Endodermal cell (in vitro differentiated cells): Measurements from ENCODE around the gene SLC39A3. TPM values are rescaled to one million over a fixed set of nuclear protein-coding genes. Genes with fewer than 3 reads are reported as not detected.

Experiments
- DNase-seq: peaks from one replicate; pipeline ENCODE4 v3.0.0-alpha.2; 2017
- H3K27ac ChIP-seq: 2 replicates; pipeline ENCODE4 v1.5.1; 2013; ENCODE audit warnings: mild to moderate bottlenecking, low read depth, low read length, moderate library complexity
- H3K27me3 ChIP-seq: 2 replicates; pipeline ENCODE4 v1.6.1; 2013; ENCODE audit warnings: mild to moderate bottlenecking, low read length, moderate library complexity; ENCODE audit not compliant: insufficient read depth, control insufficient read depth, poor library complexity, severe bottlenecking
- H3K36me3 ChIP-seq: 2 replicates; pipeline ENCODE4 v1.7.0; 2013; ENCODE audit warnings: mild to moderate bottlenecking, low read length, moderate library complexity; ENCODE audit not compliant: control insufficient read depth, insufficient read depth
- H3K4me1 ChIP-seq: one replicate; pipeline ENCODE4 v1.7.0; 2013; ENCODE audit warnings: low read length; ENCODE audit not compliant: control insufficient read depth, insufficient read depth
- H3K4me3 ChIP-seq: 2 replicates; pipeline ENCODE4 v1.5.1; 2013; ENCODE audit warnings: mild to moderate bottlenecking, low read length, moderate library complexity
- H3K9ac ChIP-seq: 2 replicates; pipeline ENCODE4 v1.6.1; 2013; ENCODE audit warnings: mild to moderate bottlenecking, low read length, moderate library complexity; ENCODE audit not compliant: poor library complexity, severe bottlenecking; ENCODE audit errors: extremely low read depth
- H3K9me3 ChIP-seq: 2 replicates; pipeline ENCODE4 v1.6.1; 2013; ENCODE audit warnings: mild to moderate bottlenecking, low read length, moderate library complexity; ENCODE audit not compliant: control insufficient read depth
- H3K27ac Mint-ChIP-seq: 2 replicates; pipeline ENCODE4 v1.8.0; 2020; ENCODE audit warnings: mixed read lengths
- H3K27me3 Mint-ChIP-seq: 2 replicates; pipeline ENCODE4 v1.8.0; 2021; ENCODE audit warnings: mild to moderate bottlenecking, mixed read lengths; ENCODE audit not compliant: insufficient read depth
- H3K36me3 Mint-ChIP-seq: 2 replicates; pipeline ENCODE4 v1.8.0; 2020; ENCODE audit warnings: low read depth, mixed read lengths
- H3K4me1 Mint-ChIP-seq: 2 replicates; pipeline ENCODE4 v1.8.0; 2020; ENCODE audit warnings: mixed read lengths
- H3K4me3 Mint-ChIP-seq: 2 replicates; pipeline ENCODE4 v1.8.0; 2020; ENCODE audit warnings: mild to moderate bottlenecking, moderate library complexity, mixed read lengths
- H3K9me3 Mint-ChIP-seq: 2 replicates; pipeline ENCODE4 v1.8.0; 2020; ENCODE audit warnings: mild to moderate bottlenecking, mixed read lengths
- WGBS, 2 experiments: methylation state at CpG; one replicate each; pipeline versions ENCODE4 v1.1.5 to v1.1.7; 2013; ENCODE audit warnings: missing lambda C conversion rate in 2 of 2, mixed read lengths in 1 of 2; ENCODE audit not compliant: insufficient coverage in 1 of 2, insufficient read length in 1 of 2; 5-methylcytosine and 5-hydroxymethylcytosine counted together
- total RNA-seq, 2 donors: library from RNA; stranded (reverse); fragmentation: NEBNext Ultra II Directional in 1 of 2; extraction: Animal tissue kit (Norgen Biotek cat#: 25700) in 1 of 2; gene quantifications; 2 replicates in 1 of 2; 3 replicates in 1 of 2; pipeline ENCODE4 v1.2.1, GENCODE V29; 2021
- TF ChIP-seq, protein P1 (sequence below): fragments of 200-600 bp; sonication (generic); conservative IDR thresholded peaks from 2 replicates; pipeline ENCODE4 v1.5.0; 2021; ENCODE audit warnings: antibody characterized with exemption, mild to moderate bottlenecking

SLC39A3 gene
- total RNA-seq, 2 donors from 2014 or later: 25.3 to 28.6 TPM

DNA sequence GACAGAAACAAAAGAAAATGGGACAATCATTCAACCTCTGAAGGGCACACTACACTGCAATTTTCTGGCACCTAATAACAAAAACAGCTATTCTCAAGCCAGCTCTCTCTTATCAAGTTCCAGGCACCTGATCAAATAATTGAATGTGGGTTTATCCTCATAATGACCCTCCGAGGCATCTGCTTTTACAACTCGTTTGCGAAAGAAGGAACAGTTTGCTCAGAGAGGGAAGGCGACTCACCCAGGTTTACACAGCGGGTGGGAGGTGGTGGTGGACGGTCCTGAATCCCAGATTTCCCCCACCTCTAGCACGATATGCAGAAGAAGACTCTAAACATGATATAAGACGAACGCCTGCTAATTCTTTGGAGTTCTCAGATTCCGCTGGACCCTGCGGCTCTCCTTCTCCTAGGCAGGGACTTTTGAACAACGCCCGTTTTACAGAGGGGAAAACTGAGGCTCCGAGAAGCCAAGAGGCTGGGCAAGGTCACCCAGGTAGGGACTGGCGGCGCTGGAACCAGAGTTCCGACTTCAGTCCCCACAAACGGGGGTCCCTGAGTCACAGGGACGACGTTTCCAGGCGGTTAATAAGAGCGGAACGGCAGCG, 42.6 kb upstream of the SLC39A3 start:
- no peaks in the 10 kb centered on the region for H3K27me3 ChIP-seq
- H3K36me3 Mint-ChIP-seq: peaks cover 14% of the 10 kb centered on the region
- H3K4me1 Mint-ChIP-seq: peaks cover 14% of the 10 kb centered on the region
- H3K36me3 ChIP-seq: peaks cover 26% of the 10 kb centered on the region
- H3K27ac Mint-ChIP-seq: peak overlapping the region; percentile 90
- H3K27me3 Mint-ChIP-seq: no peaks in the 10 kb centered on the region
- peak overlapping the region; percentile 88 for H3K4me3 Mint-ChIP-seq
- TF ChIP-seq, protein P1, sequence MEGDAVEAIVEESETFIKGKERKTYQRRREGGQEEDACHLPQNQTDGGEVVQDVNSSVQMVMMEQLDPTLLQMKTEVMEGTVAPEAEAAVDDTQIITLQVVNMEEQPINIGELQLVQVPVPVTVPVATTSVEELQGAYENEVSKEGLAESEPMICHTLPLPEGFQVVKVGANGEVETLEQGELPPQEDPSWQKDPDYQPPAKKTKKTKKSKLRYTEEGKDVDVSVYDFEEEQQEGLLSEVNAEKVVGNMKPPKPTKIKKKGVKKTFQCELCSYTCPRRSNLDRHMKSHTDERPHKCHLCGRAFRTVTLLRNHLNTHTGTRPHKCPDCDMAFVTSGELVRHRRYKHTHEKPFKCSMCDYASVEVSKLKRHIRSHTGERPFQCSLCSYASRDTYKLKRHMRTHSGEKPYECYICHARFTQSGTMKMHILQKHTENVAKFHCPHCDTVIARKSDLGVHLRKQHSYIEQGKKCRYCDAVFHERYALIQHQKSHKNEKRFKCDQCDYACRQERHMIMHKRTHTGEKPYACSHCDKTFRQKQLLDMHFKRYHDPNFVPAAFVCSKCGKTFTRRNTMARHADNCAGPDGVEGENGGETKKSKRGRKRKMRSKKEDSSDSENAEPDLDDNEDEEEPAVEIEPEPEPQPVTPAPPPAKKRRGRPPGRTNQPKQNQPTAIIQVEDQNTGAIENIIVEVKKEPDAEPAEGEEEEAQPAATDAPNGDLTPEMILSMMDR: no peak
- 2% methylated on average over 20 to 24 of the region's 24 CpGs for WGBS, 2 experiments
- peaks cover 4% of the 10 kb centered on the region for H3K9me3 Mint-ChIP-seq
- no peak for DNase-seq
- peak overlapping the region; percentile 92 for H3K9ac ChIP-seq
- H3K9me3 ChIP-seq: no peaks in the 10 kb centered on the region
- H3K4me1 ChIP-seq: no peaks in the 10 kb centered on the region
- H3K27ac ChIP-seq: no peak overlapping the region
- H3K4me3 ChIP-seq: peak overlapping the region; percentile 81

DNA sequence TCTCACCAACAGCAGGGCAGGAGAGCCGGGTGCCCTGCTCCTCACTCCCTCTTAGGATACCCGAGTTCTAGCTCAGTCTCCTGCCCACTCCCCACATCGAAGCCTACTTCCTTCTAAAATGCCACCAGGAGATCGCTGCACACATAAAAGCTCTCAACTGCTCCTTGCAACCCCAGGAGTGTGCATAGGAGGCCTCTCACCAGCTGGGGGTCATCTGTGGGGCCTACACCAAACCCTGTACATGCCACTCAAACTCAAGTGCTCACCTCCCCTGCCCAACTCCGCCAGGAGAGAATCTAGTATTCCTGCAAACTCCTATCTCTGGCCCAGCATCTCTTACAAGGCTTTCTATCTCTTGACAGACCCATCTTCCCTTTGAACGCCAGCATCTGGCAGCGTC, 40.5 kb upstream of the SLC39A3 start:
- Mint-ChIP-seq H3K27ac (peak overlapping the region; percentile 28), H3K4me3 (no peak overlapping the region), H3K9me3 (peaks cover 4% of the 10 kb centered on the region), H3K36me3 (peaks cover 31% of the 10 kb centered on the region), H3K4me1 (peaks cover 14% of the 10 kb centered on the region), H3K27me3 (no peaks in the 10 kb centered on the region)
- no peak overlapping the region for H3K27ac ChIP-seq
- WGBS, 2 experiments: 91 to 93% methylated on average over 7 of the region's 7 CpGs
- H3K4me1 ChIP-seq: no peaks in the 10 kb centered on the region
- H3K4me3 ChIP-seq: no peak overlapping the region
- peaks cover 34% of the 10 kb centered on the region for H3K36me3 ChIP-seq
- H3K9ac ChIP-seq: no peak overlapping the region
- no peaks in the 10 kb centered on the region for H3K9me3 ChIP-seq
- H3K27me3 ChIP-seq: no peaks in the 10 kb centered on the region
- TF ChIP-seq, protein P1: no peak
- no peak for DNase-seq

DNA sequence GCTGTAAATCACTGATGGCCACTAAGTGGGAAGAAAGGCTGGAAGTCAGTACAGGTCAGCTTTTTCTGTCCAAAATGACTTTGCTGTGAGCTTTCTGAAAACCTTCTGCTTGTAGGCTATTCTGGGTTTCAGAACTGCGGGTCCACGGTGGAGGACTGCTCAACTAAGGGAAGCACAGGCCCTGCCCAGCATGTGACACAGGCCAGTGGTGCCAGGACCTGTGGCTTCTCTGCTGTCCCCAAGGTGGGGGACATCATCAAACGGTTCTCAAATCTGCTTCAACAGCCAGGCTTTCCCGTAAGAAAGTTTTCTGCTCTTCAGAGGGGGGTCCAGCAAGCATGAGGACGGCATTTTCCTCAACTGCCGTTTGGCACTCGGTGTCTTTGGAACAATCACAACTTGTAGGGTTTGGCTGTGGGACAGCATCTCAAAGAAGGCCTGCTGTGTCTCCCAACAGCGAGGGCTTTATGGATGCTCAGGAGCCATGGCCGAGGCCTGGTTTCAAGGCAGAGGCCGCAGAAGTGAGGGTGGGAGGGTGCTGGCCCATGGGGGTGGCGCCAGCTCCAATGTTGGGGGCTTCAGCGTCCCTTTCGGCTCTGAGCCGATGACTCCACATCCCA, 39.4 kb upstream of the SLC39A3 start:
- H3K27me3 Mint-ChIP-seq: no peaks in the 10 kb centered on the region
- H3K27me3 ChIP-seq: no peaks in the 10 kb centered on the region
- H3K4me3 Mint-ChIP-seq: no peak overlapping the region
- TF ChIP-seq, protein P1: no peak
- WGBS, 2 experiments: 92 to 95% methylated on average over 7 to 14 of the region's 14 CpGs
- no peak overlapping the region for H3K4me3 ChIP-seq
- no peaks in the 10 kb centered on the region for H3K4me1 ChIP-seq
- peaks cover 34% of the 10 kb centered on the region for H3K36me3 ChIP-seq
- no peak overlapping the region for H3K27ac ChIP-seq
- H3K9me3 Mint-ChIP-seq: peaks cover 4% of the 10 kb centered on the region
- H3K4me1 Mint-ChIP-seq: peaks cover 14% of the 10 kb centered on the region
- no peaks in the 10 kb centered on the region for H3K9me3 ChIP-seq
- H3K27ac Mint-ChIP-seq: no peak overlapping the region
- peaks cover 36% of the 10 kb centered on the region for H3K36me3 Mint-ChIP-seq
- DNase-seq: no peak
- H3K9ac ChIP-seq: no peak overlapping the region
